Measurements from ENCODE around the gene CNTNAP2. TPM values are rescaled to one million over a fixed set of nuclear protein-coding genes. Genes with fewer than 3 reads are reported as not detected.

CNTNAP2 gene
- total and polyA plus RNA-seq, 3 donors from 2014 or later, result 4.3 to 6.1 (median 4.4) TPM

- WGBS, 2 donors, result 77 to 92% methylated on average over 2 of the region's 2 CpGs
- TF ChIP-seq, protein P1, sequence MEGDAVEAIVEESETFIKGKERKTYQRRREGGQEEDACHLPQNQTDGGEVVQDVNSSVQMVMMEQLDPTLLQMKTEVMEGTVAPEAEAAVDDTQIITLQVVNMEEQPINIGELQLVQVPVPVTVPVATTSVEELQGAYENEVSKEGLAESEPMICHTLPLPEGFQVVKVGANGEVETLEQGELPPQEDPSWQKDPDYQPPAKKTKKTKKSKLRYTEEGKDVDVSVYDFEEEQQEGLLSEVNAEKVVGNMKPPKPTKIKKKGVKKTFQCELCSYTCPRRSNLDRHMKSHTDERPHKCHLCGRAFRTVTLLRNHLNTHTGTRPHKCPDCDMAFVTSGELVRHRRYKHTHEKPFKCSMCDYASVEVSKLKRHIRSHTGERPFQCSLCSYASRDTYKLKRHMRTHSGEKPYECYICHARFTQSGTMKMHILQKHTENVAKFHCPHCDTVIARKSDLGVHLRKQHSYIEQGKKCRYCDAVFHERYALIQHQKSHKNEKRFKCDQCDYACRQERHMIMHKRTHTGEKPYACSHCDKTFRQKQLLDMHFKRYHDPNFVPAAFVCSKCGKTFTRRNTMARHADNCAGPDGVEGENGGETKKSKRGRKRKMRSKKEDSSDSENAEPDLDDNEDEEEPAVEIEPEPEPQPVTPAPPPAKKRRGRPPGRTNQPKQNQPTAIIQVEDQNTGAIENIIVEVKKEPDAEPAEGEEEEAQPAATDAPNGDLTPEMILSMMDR (IDR thresholded peaks at IDR 0.05), result no peak
- TF ChIP-seq POLR2A (IDR thresholded peaks at IDR 0.05), result no peak
- no peak overlapping the region for H3K27ac ChIP-seq
- intact Hi-C loops (cut with DNase I; ENCODE audit: low total_unique reads), result no loop called here
- H3K4me3 ChIP-seq, result no peak overlapping the region
- DNase-seq, result peak; percentile 26
- H3K9me3 ChIP-seq, result no peaks in the 10 kb centered on the region
- H3K27me3 ChIP-seq, result no peaks in the 10 kb centered on the region
- H3K4me1 ChIP-seq, result peaks cover 21% of the 10 kb centered on the region
- H3K36me3 ChIP-seq (ENCODE audit: low read depth, missing control alignments), result no peaks in the 10 kb centered on the region
Measured at GRCh38 chr7:148151778-148152177, 2035.2 kb downstream of the CNTNAP2 start.

GRCh38 chr7:148153616-148154284 is 2037.1 kb downstream of the CNTNAP2 start:
- Histone ChIP-seq H3K4me3 (no peak overlapping the region), H3K9me3 (no peaks in the 10 kb centered on the region), H3K27ac (peak overlapping the region; percentile 9 to 54), H3K27me3 (no peaks in the 10 kb centered on the region), H3K36me3 (ENCODE audit: low read depth, missing control alignments) (no peaks in the 10 kb centered on the region), H3K4me1 (peaks cover 21% of the 10 kb centered on the region)
- DNase-seq, result peak; percentile 91
- intact Hi-C loops (cut with DNase I; ENCODE audit: low total_unique reads), result no loop called here
- TF ChIP-seq POLR2A (IDR thresholded peaks at IDR 0.05), result no peak
- TF ChIP-seq, protein P1 (IDR thresholded peaks at IDR 0.05), result no peak
- WGBS, 2 donors, result 33 to 57% methylated on average over 6 of the region's 6 CpGs

DNA sequence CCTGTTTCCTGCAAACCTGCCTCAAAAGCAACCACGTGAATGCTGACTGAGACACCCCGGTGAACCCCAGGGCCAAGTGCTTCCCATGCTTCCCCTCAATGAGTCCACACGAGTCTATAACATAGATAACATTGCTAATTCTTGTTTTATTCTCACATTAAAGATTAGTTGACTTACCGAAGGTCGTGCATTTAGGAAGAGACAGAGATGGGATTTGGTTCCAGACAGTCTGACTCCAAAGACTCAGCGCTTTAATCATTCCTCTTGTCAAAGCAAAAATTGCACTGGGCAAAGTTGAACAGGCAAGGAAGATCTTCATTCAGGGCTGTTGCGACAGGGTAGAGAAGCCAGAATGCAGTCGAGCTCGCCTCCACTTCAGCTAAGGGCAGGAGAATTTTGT is 2038.4 kb downstream of the CNTNAP2 start:
- Histone ChIP-seq H3K9me3 (no peaks in the 10 kb centered on the region), H3K36me3 (ENCODE audit: low read depth, missing control alignments) (no peaks in the 10 kb centered on the region), H3K4me3 (no peak overlapping the region), H3K4me1 (peaks cover 21% of the 10 kb centered on the region), H3K27ac (no peak overlapping the region), H3K27me3 (no peaks in the 10 kb centered on the region)
- no peak for DNase-seq
- 77 to 79% methylated on average over 9 of the region's 9 CpGs for WGBS, 2 donors
- TF ChIP-seq, protein P1 (IDR thresholded peaks at IDR 0.05), result no peak
- TF ChIP-seq POLR2A (IDR thresholded peaks at IDR 0.05), result no peak
- intact Hi-C loops (cut with DNase I; ENCODE audit: low total_unique reads), result no loop called here

DNA sequence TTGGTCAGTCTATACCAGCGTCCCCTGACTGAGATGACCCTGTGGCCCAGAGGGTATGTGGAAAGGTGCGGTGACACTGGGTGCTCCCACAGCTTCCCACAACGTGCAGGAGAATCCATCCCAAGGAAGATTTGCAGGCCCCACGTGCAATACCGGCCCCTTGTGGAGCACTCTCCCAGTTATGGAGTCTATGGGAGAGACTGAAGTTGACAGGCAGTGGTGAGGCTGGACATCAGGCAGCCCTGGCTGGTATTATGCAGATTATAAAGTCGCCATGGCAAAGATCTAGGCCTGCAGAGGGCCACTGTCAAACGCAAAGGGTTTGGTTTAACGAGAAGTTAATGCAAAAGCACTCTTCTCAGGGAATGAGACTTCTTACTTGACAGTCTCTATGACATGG is 2039.2 kb downstream of the CNTNAP2 start:
- intact Hi-C loops (cut with DNase I; ENCODE audit: low total_unique reads), result no loop called here
- Histone ChIP-seq H3K27ac (no peak overlapping the region), H3K9me3 (no peaks in the 10 kb centered on the region), H3K4me3 (no peak overlapping the region), H3K36me3 (ENCODE audit: low read depth, missing control alignments) (no peaks in the 10 kb centered on the region), H3K27me3 (no peaks in the 10 kb centered on the region), H3K4me1 (peaks cover 21% of the 10 kb centered on the region)
- no peak for DNase-seq
- 93 to 97% methylated on average over 8 of the region's 8 CpGs for WGBS, 2 donors
- no peak for TF ChIP-seq POLR2A (IDR thresholded peaks at IDR 0.05)
- TF ChIP-seq, protein P1 (IDR thresholded peaks at IDR 0.05), result no peak

- Histone ChIP-seq H3K9me3 (no peaks in the 10 kb centered on the region), H3K4me3 (no peak overlapping the region), H3K27me3 (no peaks in the 10 kb centered on the region), H3K4me1 (peaks cover 21% of the 10 kb centered on the region), H3K27ac (no peak overlapping the region), H3K36me3 (ENCODE audit: low read depth, missing control alignments) (no peaks in the 10 kb centered on the region)
- no peak for DNase-seq
- WGBS, 2 donors, result 83 to 89% methylated on average over 6 of the region's 6 CpGs
- TF ChIP-seq POLR2A (IDR thresholded peaks at IDR 0.05), result no peak
- TF ChIP-seq, protein P1 (IDR thresholded peaks at IDR 0.05), result no peak
- intact Hi-C loops (cut with DNase I; ENCODE audit: low total_unique reads), result no loop called here
Measured at GRCh38 chr7:148156233-148156632, 2039.6 kb downstream of the CNTNAP2 start.

Measured in testis (tissue), 3 donors.